Measurements from ENCODE around the gene CBS. TPM values are rescaled to one million over a fixed set of nuclear protein-coding genes. Genes with fewer than 3 reads are reported as not detected.

The CBS gene
- total RNA-seq, 1 donor from 2014 or later, result 4.2 TPM

GRCh38 chr21:43020771-43021170, 54.9 kb downstream of the CBS start:
- Histone ChIP-seq H3K36me3 (peaks cover 0 to 43% of the 10 kb centered on the region in 2 donors), H3K27ac (no peak overlapping the region), H3K9me3 (no peaks in the 10 kb centered on the region), H3K27me3 (no peaks in the 10 kb centered on the region), H3K4me3 (no peak overlapping the region), H3K4me1 (no peaks in the 10 kb centered on the region)
- DNase-seq (ENCODE audit: extremely low spot score in 2 of 2), result no peak
- TF ChIP-seq CTCF (IDR thresholded peaks at IDR 0.05), result no peak
- intact Hi-C loops (cut with DNase I), result no loop called here

- no peaks in the 10 kb centered on the region for H3K27me3 ChIP-seq
- no peaks in the 10 kb centered on the region for H3K9me3 ChIP-seq
- no peak overlapping the region for H3K27ac ChIP-seq
- intact Hi-C loops (cut with DNase I), result no loop called here
- no peak for DNase-seq (ENCODE audit: extremely low spot score in 2 of 2)
- H3K4me3 ChIP-seq, result no peak overlapping the region
- H3K4me1 ChIP-seq, result no peaks in the 10 kb centered on the region
- TF ChIP-seq CTCF (IDR thresholded peaks at IDR 0.05) (no peak), POLR2A (IDR thresholded peaks at IDR 0.05) (no peak), POLR2AphosphoS5 (IDR thresholded peaks at IDR 0.05; ENCODE audit: insufficient read depth in 1 of 2, low read depth in 1 of 2) (no peak)
- peaks cover 0 to 37% of the 10 kb centered on the region in 2 donors for H3K36me3 ChIP-seq
Measured at GRCh38 chr21:43020177-43020576, 55.5 kb downstream of the CBS start.

GRCh38 chr21:43018519-43018918, 57.1 kb downstream of the CBS start:
- TF ChIP-seq POLR2AphosphoS5 (IDR thresholded peaks at IDR 0.05; ENCODE audit: insufficient read depth in 1 of 2, low read depth in 1 of 2), result no peak
- no peak for TF ChIP-seq CTCF (IDR thresholded peaks at IDR 0.05)
- TF ChIP-seq POLR2A (IDR thresholded peaks at IDR 0.05), result no peak
- Histone ChIP-seq H3K9me3 (no peaks in the 10 kb centered on the region), H3K27ac (no peak overlapping the region), H3K4me3 (no peak overlapping the region), H3K4me1 (no peaks in the 10 kb centered on the region), H3K27me3 (no peaks in the 10 kb centered on the region), H3K36me3 (peaks cover 0 to 34% of the 10 kb centered on the region in 2 donors)
- DNase-seq (ENCODE audit: extremely low spot score in 2 of 2), result no peak
- intact Hi-C loops (cut with DNase I), result no loop called here

- Histone ChIP-seq H3K27ac (no peak overlapping the region), H3K36me3 (peaks cover 0 to 40% of the 10 kb centered on the region in 2 donors), H3K4me3 (no peak overlapping the region), H3K27me3 (no peaks in the 10 kb centered on the region), H3K4me1 (no peaks in the 10 kb centered on the region), H3K9me3 (no peaks in the 10 kb centered on the region)
- intact Hi-C loops (cut with DNase I), result no loop called here
- TF ChIP-seq POLR2A (IDR thresholded peaks at IDR 0.05) (no peak), POLR2AphosphoS5 (IDR thresholded peaks at IDR 0.05; ENCODE audit: insufficient read depth in 1 of 2, low read depth in 1 of 2) (no peak), CTCF (IDR thresholded peaks at IDR 0.05) (no peak)
- no peak for DNase-seq (ENCODE audit: extremely low spot score in 2 of 2)
Measured at GRCh38 chr21:43016728-43017127, 58.9 kb downstream of the CBS start.

GRCh38 chr21:43015906-43016540, 59.6 kb downstream of the CBS start:
- Histone ChIP-seq H3K36me3 (peaks cover 0 to 41% of the 10 kb centered on the region in 2 donors), H3K4me3 (no peak overlapping the region), H3K9me3 (no peaks in the 10 kb centered on the region), H3K27ac (no peak overlapping the region), H3K27me3 (no peaks in the 10 kb centered on the region), H3K4me1 (no peaks in the 10 kb centered on the region)
- intact Hi-C loops (cut with DNase I), result no loop called here
- no peak for TF ChIP-seq POLR2A (IDR thresholded peaks at IDR 0.05)
- TF ChIP-seq POLR2AphosphoS5 (IDR thresholded peaks at IDR 0.05; ENCODE audit: insufficient read depth in 1 of 2, low read depth in 1 of 2), result no peak
- no peak for TF ChIP-seq CTCF (IDR thresholded peaks at IDR 0.05)
- no peak for DNase-seq (ENCODE audit: extremely low spot score in 2 of 2)
